Stimulated activated CD4-positive, alpha-beta T cell treated with anti-CD3 and anti-CD28 coated beads, TNF-alpha, amount 100 ng/mL, for 24 hours (primary cell): Measurements from ENCODE around the gene IMMP2L.

Experiments used
- DNase-seq, 3 experiments: peaks; one replicate each; pipeline ENCODE4 v3.0.0-alpha.2; 2020; ENCODE audit warnings: low read depth in 3 of 3

The IMMP2L gene

DNA sequence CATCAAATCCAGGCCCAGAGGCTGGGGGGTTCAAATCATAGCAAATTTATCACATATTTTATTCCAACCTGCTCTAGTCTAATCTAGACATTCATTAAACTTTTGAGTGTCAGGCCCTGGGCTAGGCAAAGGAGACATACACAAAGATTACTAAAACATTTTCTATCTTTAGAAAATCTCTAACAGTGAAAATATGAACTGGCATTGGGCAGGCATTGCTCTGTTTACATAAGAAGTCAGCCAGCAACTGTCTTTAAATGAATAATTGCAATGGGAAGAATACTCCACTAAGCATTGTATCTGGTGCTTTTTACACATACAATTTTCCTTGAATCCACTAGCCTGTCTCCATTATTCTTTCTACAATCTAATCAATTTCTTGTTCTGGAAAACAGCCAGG, 693.8 kb downstream of the IMMP2L start:
- DNase-seq, result no peak

DNA sequence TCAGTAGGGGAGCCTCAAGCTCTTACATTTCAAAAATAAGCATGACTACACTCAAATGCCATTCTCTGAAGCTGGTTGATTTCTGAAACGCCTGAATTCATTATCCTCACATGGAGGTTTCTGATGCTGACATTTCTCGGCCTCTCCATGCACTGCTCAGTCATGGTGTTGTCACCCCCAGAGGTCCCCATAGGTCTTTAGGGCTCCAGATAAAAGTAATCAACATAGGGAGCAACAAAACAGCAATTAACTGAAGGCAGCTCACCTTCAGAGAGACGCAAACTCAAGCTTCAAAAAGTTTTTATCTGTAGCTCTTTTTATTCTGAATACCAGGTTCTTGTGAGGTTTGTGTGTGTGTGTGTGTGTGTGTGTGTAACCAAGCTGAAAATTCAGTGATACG, 694.5 kb downstream of the IMMP2L start:
- DNase-seq, result no peak

DNA sequence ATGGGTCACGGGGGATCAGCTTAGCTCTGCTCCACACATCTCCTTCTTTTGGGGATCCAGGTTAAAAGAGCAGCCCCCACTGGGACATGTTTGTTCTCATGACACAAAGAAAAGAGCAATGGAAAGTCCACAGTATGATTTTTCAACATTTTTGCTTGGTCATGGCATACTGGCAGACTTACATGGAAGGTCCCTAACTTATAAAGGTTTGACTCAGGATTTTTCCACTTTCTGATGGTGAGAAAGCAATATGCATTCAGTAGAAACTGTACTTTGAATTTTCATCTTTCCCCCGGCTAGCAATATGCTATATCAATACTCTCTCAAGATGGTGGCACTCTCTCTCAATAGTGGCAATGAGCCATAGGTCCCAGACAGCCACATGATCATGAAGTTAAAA, 699.0 kb downstream of the IMMP2L start:
- DNase-seq, result no peak

DNA sequence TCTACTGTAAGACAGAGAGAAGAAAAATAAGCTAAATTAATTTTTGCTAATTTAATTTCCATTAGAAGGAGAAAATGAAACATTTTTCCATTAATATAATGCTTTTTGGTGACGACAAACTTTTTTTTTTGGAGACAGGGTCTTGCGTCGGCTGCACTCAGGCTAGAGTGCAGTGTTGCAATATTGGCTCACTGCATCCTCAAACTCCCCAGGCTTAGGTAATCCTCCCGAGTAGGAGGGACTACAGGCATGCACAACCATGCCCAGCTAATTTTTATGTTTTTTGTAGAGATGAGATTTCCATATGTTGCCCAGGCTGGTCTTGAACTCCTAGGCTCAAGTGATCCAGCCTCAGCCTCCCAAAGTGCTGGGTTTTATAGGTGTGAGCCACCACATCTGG, 701.1 kb downstream of the IMMP2L start:
- DNase-seq, result no peak

DNA sequence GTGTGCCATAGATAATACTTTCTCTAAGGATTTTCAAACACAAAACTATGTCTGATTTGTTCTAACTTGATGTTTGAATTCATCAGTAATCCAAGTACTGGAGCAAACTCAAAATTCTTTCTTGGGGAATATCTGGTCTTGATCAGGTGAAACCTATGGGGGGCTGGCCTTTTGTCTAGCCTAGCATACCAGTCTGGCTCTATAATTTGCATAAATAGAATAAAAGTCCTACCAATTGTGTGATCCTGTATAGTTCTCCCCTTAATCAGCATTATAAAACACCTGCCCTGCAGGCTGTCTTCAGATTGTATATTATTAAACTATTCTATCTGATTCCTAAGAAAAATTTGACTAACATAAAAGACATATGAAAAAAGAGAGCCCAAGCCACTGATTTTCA, 705.2 kb downstream of the IMMP2L start:
- no peak for DNase-seq

DNA sequence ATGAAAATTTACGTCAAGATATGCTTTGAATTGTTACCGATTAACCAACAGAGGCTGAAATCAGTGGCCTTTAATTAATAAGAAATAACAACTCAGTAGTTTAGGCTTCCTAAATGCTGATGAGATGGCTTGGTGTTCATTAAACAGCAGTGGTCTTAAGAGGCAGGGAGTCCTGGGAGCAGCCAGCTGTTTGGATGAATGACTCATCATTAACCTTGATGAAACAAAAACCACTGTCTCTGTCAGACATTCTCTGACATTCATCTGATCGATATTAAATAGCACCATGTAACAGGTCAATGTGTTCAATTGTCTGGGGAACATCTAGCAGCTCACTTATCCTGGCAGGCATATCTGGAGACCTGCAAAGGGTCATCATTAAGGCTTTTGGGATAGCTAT, 705.6 kb downstream of the IMMP2L start:
- DNase-seq, result no peak

DNA sequence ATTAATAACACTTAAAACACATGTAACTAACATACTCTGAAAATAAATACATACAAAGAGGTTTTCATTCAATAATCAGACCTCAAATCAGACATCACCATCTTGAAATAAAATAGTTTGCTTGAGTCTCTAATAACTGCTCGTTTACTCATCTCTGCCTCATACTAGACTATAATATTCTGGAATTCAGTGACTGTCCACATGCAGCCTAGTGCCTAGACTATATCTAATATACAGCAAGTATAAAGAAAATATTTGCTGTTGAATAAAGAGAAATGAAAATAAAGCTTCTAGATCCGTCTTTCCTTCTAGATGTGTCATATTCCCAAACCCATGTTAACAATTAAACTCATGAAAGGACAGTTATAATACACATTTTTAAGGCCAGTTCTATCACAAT, 707.6 kb downstream of the IMMP2L start:
- DNase-seq, result no peak

DNA sequence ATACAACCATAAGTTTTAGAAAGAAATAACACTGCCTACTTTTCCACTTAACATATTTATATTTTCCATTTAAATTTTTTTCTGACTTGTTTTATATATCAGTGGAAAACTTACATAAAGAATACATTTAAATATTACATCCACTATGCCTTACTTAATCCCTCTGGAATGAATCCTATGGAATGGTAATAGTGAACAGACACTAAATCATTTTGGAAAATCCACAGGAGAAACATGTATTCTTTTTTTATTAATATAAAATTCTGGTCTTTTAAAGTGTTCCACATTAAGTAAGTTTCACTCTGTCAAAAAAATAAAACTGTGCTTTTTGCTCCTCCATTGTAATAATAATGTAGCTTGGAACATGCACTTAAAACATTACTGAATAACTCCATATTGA, 708.1 kb downstream of the IMMP2L start:
- no peak for DNase-seq

DNA sequence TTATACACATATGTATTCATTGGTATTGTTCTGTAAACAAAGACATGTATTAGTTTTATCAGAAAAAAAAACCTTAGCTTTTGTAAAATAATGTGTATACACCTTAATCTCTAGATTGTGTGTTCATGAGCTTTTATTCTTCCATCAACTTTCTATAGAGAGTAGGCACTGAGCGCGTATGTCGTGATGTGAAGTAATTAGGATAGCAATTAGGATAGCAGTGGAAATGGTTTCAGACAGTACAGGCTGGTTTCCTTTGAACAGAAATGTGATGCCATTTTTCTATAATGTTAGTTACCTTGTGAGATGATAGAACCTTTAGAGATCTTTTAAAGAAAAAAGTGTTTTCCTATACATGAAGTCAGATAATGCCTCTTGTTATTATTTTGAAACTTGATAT, 709.0 kb downstream of the IMMP2L start:
- DNase-seq, result no peak

DNA sequence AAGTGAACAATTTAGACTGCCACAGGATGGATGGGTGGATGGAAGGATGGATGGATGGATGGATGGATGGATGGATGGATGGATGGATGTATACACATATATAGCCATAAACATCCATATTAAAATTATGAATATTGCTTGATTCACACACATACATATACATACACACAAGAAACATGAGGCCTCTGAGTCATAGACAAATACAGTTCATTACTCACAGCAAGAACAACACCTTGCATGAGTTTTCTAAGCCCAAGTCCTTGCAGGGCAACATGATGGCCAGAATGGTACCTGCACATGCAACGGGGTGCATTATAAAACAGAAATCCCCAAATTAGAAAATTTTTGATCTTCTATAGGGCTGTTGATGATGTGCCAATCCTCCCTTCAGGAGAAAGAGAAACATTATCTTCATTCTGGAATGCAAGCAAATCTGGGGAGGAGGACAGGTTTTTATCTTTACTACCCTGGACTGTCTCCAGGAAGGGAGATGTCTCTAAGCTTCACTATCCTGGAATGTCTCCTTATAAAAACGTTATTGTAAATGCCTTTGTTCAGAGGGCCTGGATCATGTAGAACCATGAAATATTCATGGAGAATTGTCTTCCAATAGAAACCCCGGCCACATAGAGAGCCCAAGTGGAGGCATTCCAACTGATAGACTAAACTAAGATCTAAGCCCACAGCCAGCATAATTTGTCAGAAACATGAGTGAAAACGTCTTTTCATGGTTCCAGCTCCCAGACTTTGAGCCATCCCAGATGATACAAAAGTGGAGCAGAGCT, 709.9 kb downstream of the IMMP2L start:
- no peak for DNase-seq

DNA sequence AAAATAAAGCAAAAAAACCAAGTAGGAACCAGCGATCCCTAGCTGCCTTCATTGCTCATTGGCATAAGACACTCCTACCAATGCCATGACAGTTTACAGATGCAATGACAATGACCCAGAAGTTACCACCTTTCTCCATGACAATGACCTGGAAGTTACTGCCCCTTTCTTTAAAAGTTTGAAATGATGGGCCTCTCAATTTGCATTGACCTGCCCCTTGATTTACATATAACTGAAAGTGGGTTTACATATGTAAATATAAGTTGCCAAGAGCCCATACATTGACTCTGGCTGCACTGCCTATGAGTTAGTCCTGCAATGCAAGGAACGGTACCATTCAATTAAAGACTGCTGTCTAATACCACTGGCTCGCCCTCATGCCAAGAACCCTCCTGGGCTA, 712.1 kb downstream of the IMMP2L start:
- DNase-seq, result no peak

DNA sequence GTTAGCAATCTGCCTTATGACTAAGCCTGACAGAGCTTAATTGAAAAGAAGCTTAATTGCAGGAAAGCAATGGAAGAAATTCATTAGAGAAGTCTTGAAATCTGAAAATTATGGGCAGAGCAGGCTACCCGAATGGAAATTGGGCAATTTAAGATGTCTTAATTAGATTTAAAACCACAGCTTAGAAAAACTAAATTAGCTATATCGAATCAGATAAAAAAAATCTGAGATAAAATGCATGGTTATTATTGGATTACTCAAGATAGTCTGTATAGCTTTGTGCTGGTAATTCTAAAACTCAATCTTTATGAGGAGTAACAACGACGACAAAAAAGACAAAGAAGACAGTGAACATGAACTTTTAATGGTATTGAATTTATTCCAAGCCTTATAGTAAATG, 719.5 kb downstream of the IMMP2L start:
- DNase-seq, result no peak

DNA sequence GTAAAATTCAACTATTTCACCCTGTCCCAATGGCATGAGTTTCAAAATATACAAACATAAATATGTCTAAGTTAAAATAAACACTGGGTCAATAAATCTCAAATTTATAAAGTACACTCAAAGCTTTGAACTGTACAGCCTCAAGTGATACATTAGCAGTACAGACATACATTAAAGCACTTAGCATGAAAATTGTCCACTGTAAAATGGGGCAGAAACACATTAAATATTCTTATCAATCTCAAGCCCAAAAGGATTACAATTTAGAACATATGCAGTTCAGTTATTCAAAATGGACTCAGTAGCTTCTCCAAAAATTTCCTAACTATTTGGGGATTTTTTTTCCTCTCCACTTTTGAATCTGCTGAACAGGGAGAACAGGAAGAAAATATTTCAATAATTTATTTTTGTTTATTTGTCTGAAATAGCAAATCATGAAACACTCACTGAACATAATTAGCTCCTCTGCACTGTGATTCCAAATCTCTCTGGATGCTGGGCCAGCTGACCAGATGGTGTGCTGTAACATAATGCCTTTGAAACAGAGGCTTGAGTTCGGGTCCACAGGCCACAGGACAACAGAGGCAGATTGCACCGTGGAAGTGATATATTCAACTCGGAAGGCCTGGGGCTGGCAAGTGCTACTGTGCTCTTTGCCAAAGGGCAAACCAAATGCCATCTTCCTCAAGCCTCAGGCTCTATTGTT, 720.3 kb downstream of the IMMP2L start:
- DNase-seq, result no peak

DNA sequence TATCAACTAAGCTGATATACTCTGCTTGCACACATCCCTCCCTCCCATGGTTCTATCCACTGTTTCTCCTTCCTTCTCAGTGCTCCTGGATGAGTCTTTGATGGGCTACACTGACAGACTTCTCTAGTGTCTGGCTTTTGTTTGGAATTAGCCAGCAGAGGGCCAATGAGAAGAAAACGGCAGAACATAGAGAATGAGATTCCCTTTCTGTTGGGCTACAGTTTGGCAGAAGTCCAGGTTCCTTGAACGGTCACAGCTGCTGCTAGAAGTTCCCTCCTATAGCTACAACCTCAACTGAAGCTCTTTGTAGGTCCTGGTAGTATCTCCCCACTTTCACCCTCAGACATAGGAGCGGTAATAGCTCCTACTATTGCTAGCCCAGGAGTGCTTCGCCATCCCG, 722.4 kb downstream of the IMMP2L start:
- no peak for DNase-seq

DNA sequence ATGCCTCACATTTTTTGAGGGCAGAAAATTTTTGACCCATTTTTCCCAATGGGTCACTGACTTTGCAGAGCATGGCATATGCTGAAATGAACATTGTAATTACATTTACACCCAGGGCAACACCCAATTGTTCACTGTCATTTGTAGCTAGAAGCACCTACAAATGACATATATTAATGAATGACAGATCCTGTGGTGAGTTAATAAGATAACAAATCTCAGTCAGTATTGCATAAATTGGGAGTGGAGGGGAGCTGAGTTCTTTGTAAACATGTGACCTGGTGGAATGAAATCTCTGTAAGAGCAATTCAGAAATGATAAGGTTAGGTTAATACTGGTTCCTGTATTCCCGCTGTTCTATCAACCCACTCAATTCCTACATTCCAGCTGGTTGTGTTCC, 726.4 kb downstream of the IMMP2L start:
- no peak for DNase-seq

DNA sequence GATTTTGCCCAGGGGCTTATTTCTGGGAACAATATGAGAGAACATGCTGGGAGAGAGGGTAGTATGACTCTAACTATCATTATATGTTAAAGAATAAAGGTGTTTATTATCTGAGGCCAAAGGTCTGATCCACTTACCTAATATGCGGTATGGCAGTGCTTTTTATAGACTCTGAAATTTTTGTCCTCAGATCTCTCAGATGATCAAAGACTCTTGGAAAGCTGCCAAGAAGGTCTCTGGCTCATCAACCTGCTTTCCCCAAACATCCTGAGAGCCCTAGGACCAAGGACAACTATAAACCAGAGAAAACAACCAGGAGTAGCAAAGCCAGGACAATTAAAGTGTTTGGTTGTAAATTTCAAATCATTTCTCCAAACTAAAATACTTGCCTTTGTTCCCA, 727.1 kb downstream of the IMMP2L start:
- DNase-seq, result no peak

DNA sequence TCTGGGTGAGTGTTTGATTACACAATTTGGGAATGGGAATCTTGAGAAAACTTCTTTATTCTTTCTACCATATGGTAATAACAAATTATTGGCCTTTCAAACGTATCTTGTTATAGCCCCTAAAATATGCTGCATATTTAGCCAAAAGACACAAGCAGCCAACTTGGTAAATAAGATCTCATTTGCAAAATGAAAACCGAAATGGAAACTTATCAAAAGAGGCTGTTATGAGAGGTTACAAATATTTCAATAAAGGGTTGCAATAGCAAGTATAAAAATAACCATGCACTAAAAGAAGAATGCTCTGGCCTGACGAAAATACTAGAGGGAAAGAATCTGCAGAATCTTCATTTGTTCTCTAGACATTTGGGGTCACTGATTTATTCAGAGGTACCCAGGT, 730.9 kb downstream of the IMMP2L start:
- no peak for DNase-seq

DNA sequence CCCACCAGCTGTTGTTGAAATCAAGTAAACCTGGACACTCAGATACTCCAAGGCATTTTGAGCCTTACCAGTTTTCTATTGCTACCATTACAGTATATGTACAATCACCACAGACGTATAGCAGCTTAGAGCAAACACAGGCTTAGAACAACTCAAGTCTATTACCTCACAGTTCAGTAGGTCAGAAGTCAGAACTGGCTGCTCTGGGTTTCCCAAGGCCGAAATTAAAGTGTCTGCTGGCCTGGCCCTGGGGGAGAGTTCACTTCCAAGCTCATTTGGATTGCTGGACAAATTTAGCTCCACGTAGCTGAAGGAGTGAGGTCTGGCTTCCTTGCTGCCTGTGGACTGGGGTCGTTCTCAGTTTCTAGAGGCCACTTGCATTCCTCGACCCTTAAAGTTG, 731.5 kb downstream of the IMMP2L start:
- DNase-seq, result no peak

DNA sequence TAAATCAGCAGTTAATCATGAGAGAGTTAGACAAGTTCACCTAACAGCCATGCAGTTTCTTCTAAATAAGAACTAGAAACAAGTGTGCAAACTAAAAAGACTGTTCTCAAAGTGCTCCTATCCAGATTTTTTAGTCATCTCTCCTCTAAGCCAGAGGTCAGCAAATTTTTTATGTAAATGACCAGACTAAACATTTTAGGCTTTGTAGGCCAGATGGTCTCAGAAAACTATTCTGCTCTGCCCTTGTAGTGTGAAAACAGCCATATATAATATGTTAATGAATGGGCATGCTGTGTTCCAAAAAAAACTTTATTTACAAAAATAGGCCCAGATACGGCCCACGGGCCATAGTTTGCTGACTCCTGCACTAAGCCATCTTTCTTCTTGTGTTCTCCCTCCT, 734.4 kb downstream of the IMMP2L start:
- no peak for DNase-seq

DNA sequence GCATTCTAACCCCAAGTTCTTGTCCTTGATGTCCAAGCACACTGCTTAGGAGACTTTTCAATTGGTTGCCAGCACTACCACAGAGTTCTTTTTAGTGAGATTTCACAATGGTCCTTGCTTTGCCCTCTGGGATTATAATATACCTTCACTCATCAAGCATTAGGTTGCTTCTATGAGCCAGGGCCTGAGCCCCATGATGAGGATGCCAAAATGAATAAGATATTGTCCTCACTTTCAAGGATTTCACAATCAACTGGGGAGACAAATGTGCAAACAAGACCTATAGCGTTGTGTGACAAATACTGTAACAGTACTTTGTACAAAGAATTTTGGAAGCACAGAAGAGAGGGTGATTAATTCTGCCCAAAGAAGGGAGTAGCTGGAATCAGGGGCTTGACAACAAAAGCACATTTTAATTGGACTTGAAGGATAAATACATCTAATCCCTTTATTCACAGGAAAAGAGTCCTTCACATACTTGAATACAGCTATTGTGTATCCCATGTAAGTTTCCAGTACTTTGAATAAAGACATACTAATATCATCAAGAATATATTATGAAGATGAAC, 734.9 kb downstream of the IMMP2L start:
- no peak for DNase-seq

DNA sequence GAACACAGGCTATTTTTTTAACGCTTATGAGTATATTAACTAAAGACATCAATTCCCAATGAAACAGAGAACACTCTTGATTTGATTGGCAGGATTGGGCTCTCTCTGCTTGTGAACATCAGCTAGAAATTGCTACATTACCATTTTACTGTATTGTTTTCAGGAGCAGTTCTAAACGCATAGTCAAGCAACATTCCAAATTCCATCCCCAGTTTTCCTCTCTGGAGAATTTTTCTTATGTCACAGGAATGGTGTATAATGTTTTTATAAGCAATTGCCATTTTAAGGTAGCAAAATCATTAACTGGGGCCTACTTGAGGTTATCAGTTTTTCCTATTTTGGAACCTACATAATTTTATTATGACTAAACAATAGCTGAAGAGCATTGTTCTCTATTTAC, 748.3 kb downstream of the IMMP2L start:
- DNase-seq, result no peak

DNA sequence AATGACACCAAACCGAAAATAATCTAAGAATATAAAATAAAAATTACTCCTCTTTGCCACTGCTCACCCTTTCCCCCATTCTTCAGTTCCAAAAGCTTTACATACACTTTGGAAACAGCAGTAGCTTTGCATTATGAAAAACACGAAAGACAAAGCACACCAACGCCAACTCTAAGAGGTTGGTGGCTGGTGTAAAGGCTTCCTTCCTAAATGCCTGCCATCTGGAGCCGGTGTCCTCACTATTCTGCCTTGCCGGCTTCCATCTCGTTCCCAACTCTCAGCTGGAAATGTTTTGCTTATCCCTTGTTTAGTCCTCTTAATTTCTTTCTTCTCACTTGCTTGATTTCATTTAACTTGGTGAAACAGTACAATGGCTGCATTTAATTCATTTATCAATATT, 752.5 kb downstream of the IMMP2L start:
- no peak for DNase-seq

DNA sequence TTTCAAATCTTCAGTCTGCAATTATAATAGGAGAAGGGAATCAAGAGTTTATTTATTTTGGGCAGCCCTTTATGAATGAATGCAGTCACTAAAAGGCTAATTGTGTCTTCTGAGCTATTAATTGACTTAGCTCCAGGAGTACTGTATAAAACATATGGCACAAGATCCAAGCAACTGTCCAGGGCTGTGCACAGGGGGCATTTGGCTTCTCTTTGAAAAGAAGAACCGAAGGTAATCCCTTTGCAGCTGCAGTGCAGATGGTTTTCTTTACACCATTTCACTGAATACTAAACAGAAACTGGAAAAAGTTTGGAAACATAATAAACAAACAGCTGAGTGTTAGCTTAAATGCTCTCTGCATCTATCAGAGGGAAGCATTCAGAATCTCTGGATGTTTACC, 753.9 kb downstream of the IMMP2L start:
- no peak for DNase-seq
